ENCODE measurements around the gene KLRC4. TPM values are rescaled to one million over a fixed set of nuclear protein-coding genes. Genes with fewer than 3 reads are reported as not detected.
"Not testable (repeated sequence)": the region's sequence is repeated elsewhere in the genome, so short reads cannot be mapped to it uniquely, and the experiment has no call there.

KLRC4 gene
- total and polyA plus RNA-seq, 4 donors = 0.45 to 0.91 TPM; not detected in 2

GRCh38 chr12:10395390-10395998 lies 14.1 kb downstream of the KLRC4 start:
- Histone ChIP-seq H3K27ac (ENCODE audit: low read depth in 1 of 2, low read length in 1 of 2) (peak overlapping the region in 1 of 2 donors; percentile 70), H3K27me3 (ENCODE audit: control insufficient read depth in 3 of 3, insufficient read depth in 3 of 3, low read length in 2 of 3) (no peaks in the 10 kb centered on the region), H3K9me3 (ENCODE audit: control insufficient read depth in 4 of 4, insufficient read depth in 3 of 4, low read length in 3 of 4) (no peaks in the 10 kb centered on the region), H3K36me3 (ENCODE audit: control insufficient read depth in 4 of 4, insufficient read depth in 4 of 4, low read length in 4 of 4) (no peaks in the 10 kb centered on the region), H3K9ac (ENCODE audit: insufficient read depth in 1 of 2, low read length in 2 of 2) (peak overlapping the region in 1 of 2 donors; percentile 17), H3K4me3 (no peak overlapping the region), H3K4me1 (ENCODE audit: control insufficient read depth in 5 of 5, insufficient read depth in 5 of 5, low read length in 5 of 5) (peaks cover 0 to 5% (median 2%) of the 10 kb centered on the region in 5 donors)
- DNase-seq (peak; percentile 53 to 69 (median 69)), ATAC-seq (ENCODE audit: insufficient read depth, low FRiP score) (peak; percentile 43)
- TF ChIP-seq CTCF (IDR thresholded peaks at IDR 0.05; ENCODE audit: control extremely low read depth, extremely low read depth) = no peak
- WGBS, 2 donors = 10 to 17% methylated on average over 6 of the region's 6 CpGs

- not testable (repeated sequence) for H3K9me3 ChIP-seq (ENCODE audit: control insufficient read depth in 4 of 4, insufficient read depth in 3 of 4, low read length in 3 of 4); H3K4me1 ChIP-seq (ENCODE audit: control insufficient read depth in 5 of 5, insufficient read depth in 5 of 5, low read length in 5 of 5); H3K36me3 ChIP-seq (ENCODE audit: control insufficient read depth in 4 of 4, insufficient read depth in 4 of 4, low read length in 4 of 4); H3K27ac ChIP-seq (ENCODE audit: low read depth in 1 of 2, low read length in 1 of 2); H3K27me3 ChIP-seq (ENCODE audit: control insufficient read depth in 3 of 3, insufficient read depth in 3 of 3, low read length in 2 of 3); H3K4me3 ChIP-seq; ATAC-seq (ENCODE audit: insufficient read depth, low FRiP score); DNase-seq; H3K9ac ChIP-seq (ENCODE audit: insufficient read depth in 1 of 2, low read length in 2 of 2)
- WGBS, 2 donors = 85 to 91% methylated on average over 11 of the region's 11 CpGs
Observed at GRCh38 chr12:10394531-10395152, 14.9 kb downstream of the KLRC4 start.

- ATAC-seq (ENCODE audit: insufficient read depth, low FRiP score) (no peak), DNase-seq (no peak)
- Histone ChIP-seq H3K4me1 (ENCODE audit: control insufficient read depth in 5 of 5, insufficient read depth in 5 of 5, low read length in 5 of 5) (peaks cover 0 to 5% (median 2%) of the 10 kb centered on the region in 5 donors), H3K27ac (ENCODE audit: low read depth in 1 of 2, low read length in 1 of 2) (no peak overlapping the region), H3K27me3 (ENCODE audit: control insufficient read depth in 3 of 3, insufficient read depth in 3 of 3, low read length in 2 of 3) (no peaks in the 10 kb centered on the region), H3K9me3 (ENCODE audit: control insufficient read depth in 4 of 4, insufficient read depth in 3 of 4, low read length in 3 of 4) (no peaks in the 10 kb centered on the region), H3K4me3 (no peak overlapping the region), H3K9ac (ENCODE audit: insufficient read depth in 1 of 2, low read length in 2 of 2) (no peak overlapping the region), H3K36me3 (ENCODE audit: control insufficient read depth in 4 of 4, insufficient read depth in 4 of 4, low read length in 4 of 4) (no peaks in the 10 kb centered on the region)
- no peak for TF ChIP-seq CTCF (IDR thresholded peaks at IDR 0.05; ENCODE audit: control extremely low read depth, extremely low read depth)
- 50 to 69% methylated on average over 3 of the region's 3 CpGs for WGBS, 2 donors
Observed at GRCh38 chr12:10393291-10393690, 16.3 kb downstream of the KLRC4 start.

GRCh38 chr12:10392394-10392930 lies 17.1 kb downstream of the KLRC4 start:
- WGBS, 2 donors = 15 to 26% methylated on average over 7 of the region's 7 CpGs
- H3K27me3 ChIP-seq (ENCODE audit: control insufficient read depth in 3 of 3, insufficient read depth in 3 of 3, low read length in 2 of 3) = no peaks in the 10 kb centered on the region
- H3K36me3 ChIP-seq (ENCODE audit: control insufficient read depth in 4 of 4, insufficient read depth in 4 of 4, low read length in 4 of 4) = no peaks in the 10 kb centered on the region
- no peaks in the 10 kb centered on the region for H3K9me3 ChIP-seq (ENCODE audit: control insufficient read depth in 4 of 4, insufficient read depth in 3 of 4, low read length in 3 of 4)
- no peak overlapping the region for H3K27ac ChIP-seq (ENCODE audit: low read depth in 1 of 2, low read length in 1 of 2)
- H3K4me3 ChIP-seq = no peak overlapping the region
- no peak for TF ChIP-seq CTCF (IDR thresholded peaks at IDR 0.05; ENCODE audit: control extremely low read depth, extremely low read depth)
- H3K9ac ChIP-seq (ENCODE audit: insufficient read depth in 1 of 2, low read length in 2 of 2) = no peak overlapping the region
- DNase-seq (peak; percentile 75 to 86 (median 86)), ATAC-seq (ENCODE audit: insufficient read depth, low FRiP score) (peak; percentile 68)
- peaks cover 0 to 5% (median 2%) of the 10 kb centered on the region in 5 donors for H3K4me1 ChIP-seq (ENCODE audit: control insufficient read depth in 5 of 5, insufficient read depth in 5 of 5, low read length in 5 of 5)

- not testable (repeated sequence) for DNase-seq; H3K27me3 ChIP-seq (ENCODE audit: control insufficient read depth in 3 of 3, insufficient read depth in 3 of 3, low read length in 2 of 3); H3K9me3 ChIP-seq (ENCODE audit: control insufficient read depth in 4 of 4, insufficient read depth in 3 of 4, low read length in 3 of 4); H3K4me1 ChIP-seq (ENCODE audit: control insufficient read depth in 5 of 5, insufficient read depth in 5 of 5, low read length in 5 of 5); H3K27ac ChIP-seq (ENCODE audit: low read depth in 1 of 2, low read length in 1 of 2); H3K4me3 ChIP-seq; H3K36me3 ChIP-seq (ENCODE audit: control insufficient read depth in 4 of 4, insufficient read depth in 4 of 4, low read length in 4 of 4); ATAC-seq (ENCODE audit: insufficient read depth, low FRiP score); H3K9ac ChIP-seq (ENCODE audit: insufficient read depth in 1 of 2, low read length in 2 of 2)
- 88 to 90% methylated on average over 7 of the region's 7 CpGs for WGBS, 2 donors
Observed at GRCh38 chr12:10390991-10391390, 18.6 kb downstream of the KLRC4 start.

All from lung (tissue), 12 donors.